ENCODE measurements around the gene C3.

The C3 gene

DNA sequence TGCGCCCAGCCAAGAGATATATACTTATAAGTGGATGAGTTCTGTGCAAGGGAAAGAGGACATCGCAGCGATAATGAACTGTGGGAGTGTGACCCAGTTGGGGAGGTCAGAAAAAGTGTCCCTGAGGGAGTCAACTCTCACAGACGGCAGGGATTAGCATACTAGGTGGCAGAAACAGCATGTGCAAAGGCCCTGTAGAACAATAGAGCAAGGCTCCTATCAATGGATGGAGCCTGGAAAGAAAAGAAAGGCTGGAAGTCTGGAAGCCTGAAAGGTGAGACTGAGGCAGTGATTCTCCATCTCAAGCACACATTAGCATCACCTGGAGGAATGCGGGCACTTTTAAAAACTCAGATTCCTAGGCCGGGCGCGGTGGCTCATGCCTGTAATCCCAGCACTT is 29.1 kb downstream of the C3 start:
- no peak for TF ChIP-seq EZH2phosphoT487 (IDR thresholded peaks at IDR 0.05; ENCODE audit: borderline replicate concordance)
- TF ChIP-seq CTCF (conservative IDR thresholded peaks at IDR 0.05; ENCODE audit: low read length) = no peak
- no peak overlapping the region for H3K4me2 ChIP-seq (ENCODE audit: low read depth, low read length, poor library complexity, severe bottlenecking)
- no peaks in the 10 kb centered on the region for H4K20me1 ChIP-seq (ENCODE audit: insufficient read depth, low read length, poor library complexity, severe bottlenecking)
- no peaks in the 10 kb centered on the region for H3K4me1 ChIP-seq (ENCODE audit: insufficient read depth, low read length, poor library complexity, severe bottlenecking)
- H2AFZ ChIP-seq (ENCODE audit: low read length) = no peak overlapping the region
- no peaks in the 10 kb centered on the region for H3F3A ChIP-seq (ENCODE audit: low read depth)
- H3K9ac ChIP-seq (ENCODE audit: low read depth, low read length, poor library complexity, severe bottlenecking) = no peak overlapping the region
- no peaks in the 10 kb centered on the region for H3K9me3 ChIP-seq (ENCODE audit: insufficient read depth, low read depth, low read length)
- H3K4me3 ChIP-seq (ENCODE audit: low read length, poor library complexity, severe bottlenecking) = no peak overlapping the region
- no peaks in the 10 kb centered on the region for H3K27me3 ChIP-seq (ENCODE audit: insufficient read depth, low read length, poor library complexity, severe bottlenecking)
- H3K79me2 ChIP-seq (ENCODE audit: insufficient read depth, low read length) = no peaks in the 10 kb centered on the region
- H3K36me3 ChIP-seq (ENCODE audit: insufficient read depth, low read length) = no peaks in the 10 kb centered on the region
- no peaks in the 10 kb centered on the region for H3K9me2 ChIP-seq (replicated peaks; ENCODE audit: low read depth, low read length)

DNA sequence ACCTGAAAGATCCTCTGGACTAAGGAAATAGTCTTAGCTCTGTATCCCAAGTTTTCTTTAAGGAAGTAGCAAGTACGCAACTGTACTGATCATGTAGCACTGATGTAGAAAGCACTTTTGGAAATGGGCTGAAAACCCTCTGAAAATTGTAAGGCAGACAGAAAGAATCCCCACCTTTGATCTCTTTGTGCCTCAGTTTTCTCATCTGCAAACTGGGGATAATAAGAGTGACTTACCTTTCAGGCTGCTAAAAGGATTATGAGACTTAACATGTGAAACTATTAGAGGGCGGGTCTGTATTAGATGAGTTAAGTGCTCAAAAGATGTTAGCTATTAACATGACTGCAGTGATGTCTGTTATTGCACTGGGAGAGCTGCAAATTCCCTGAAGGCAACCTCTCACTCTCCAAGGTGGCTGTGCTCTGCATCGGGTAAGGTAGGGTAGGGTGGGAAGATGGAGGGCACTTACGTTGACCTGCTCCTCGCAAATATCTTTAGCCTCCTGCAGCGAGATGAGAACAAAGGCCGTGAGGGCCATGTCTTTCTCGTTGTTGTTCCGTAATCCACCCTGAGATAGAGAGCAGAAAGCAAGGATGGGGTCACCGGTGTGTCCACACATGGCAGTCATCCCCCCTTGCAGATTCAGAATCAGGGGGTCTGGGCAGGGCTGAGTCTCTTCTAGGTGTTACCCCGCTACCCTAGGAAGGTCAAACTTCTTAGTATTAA is 30.1 kb downstream of the C3 start:
- Histone ChIP-seq H3K36me3 (ENCODE audit: insufficient read depth, low read length) (no peaks in the 10 kb centered on the region), H3K9ac (ENCODE audit: low read depth, low read length, poor library complexity, severe bottlenecking) (no peak overlapping the region), H4K20me1 (ENCODE audit: insufficient read depth, low read length, poor library complexity, severe bottlenecking) (no peaks in the 10 kb centered on the region), H3K4me3 (ENCODE audit: low read length, poor library complexity, severe bottlenecking) (no peak overlapping the region), H3K4me2 (ENCODE audit: low read depth, low read length, poor library complexity, severe bottlenecking) (no peak overlapping the region), H3K9me2 (replicated peaks; ENCODE audit: low read depth, low read length) (no peaks in the 10 kb centered on the region), H3K27me3 (ENCODE audit: insufficient read depth, low read length, poor library complexity, severe bottlenecking) (no peaks in the 10 kb centered on the region), H3K4me1 (ENCODE audit: insufficient read depth, low read length, poor library complexity, severe bottlenecking) (no peaks in the 10 kb centered on the region), H3F3A (ENCODE audit: low read depth) (no peaks in the 10 kb centered on the region), H3K9me3 (ENCODE audit: insufficient read depth, low read depth, low read length) (no peaks in the 10 kb centered on the region), H2AFZ (ENCODE audit: low read length) (no peak overlapping the region), H3K79me2 (ENCODE audit: insufficient read depth, low read length) (no peaks in the 10 kb centered on the region)
- TF ChIP-seq CTCF (conservative IDR thresholded peaks at IDR 0.05; ENCODE audit: low read length) (no peak), EZH2phosphoT487 (IDR thresholded peaks at IDR 0.05; ENCODE audit: borderline replicate concordance) (no peak)

GRCh38 chr19:6687114-6687513 is 33.3 kb downstream of the C3 start:
- no peaks in the 10 kb centered on the region for H4K20me1 ChIP-seq (ENCODE audit: insufficient read depth, low read length, poor library complexity, severe bottlenecking)
- H3F3A ChIP-seq (ENCODE audit: low read depth) = no peaks in the 10 kb centered on the region
- no peaks in the 10 kb centered on the region for H3K79me2 ChIP-seq (ENCODE audit: insufficient read depth, low read length)
- H3K4me2 ChIP-seq (ENCODE audit: low read depth, low read length, poor library complexity, severe bottlenecking) = no peak overlapping the region
- H3K9me2 ChIP-seq (replicated peaks; ENCODE audit: low read depth, low read length) = no peaks in the 10 kb centered on the region
- TF ChIP-seq EZH2phosphoT487 (IDR thresholded peaks at IDR 0.05; ENCODE audit: borderline replicate concordance) = no peak
- no peak for TF ChIP-seq CTCF (conservative IDR thresholded peaks at IDR 0.05; ENCODE audit: low read length)
- no peaks in the 10 kb centered on the region for H3K36me3 ChIP-seq (ENCODE audit: insufficient read depth, low read length)
- H3K9ac ChIP-seq (ENCODE audit: low read depth, low read length, poor library complexity, severe bottlenecking) = no peak overlapping the region
- H3K9me3 ChIP-seq (ENCODE audit: insufficient read depth, low read depth, low read length) = no peaks in the 10 kb centered on the region
- no peaks in the 10 kb centered on the region for H3K27me3 ChIP-seq (ENCODE audit: insufficient read depth, low read length, poor library complexity, severe bottlenecking)
- no peak overlapping the region for H2AFZ ChIP-seq (ENCODE audit: low read length)
- no peak overlapping the region for H3K4me3 ChIP-seq (ENCODE audit: low read length, poor library complexity, severe bottlenecking)
- no peaks in the 10 kb centered on the region for H3K4me1 ChIP-seq (ENCODE audit: insufficient read depth, low read length, poor library complexity, severe bottlenecking)

Measured in Loucy (cell line).